HG03108 (cell line): ENCODE results near the gene RNASEH2A.

Experiments used
- ATAC-seq: cut with Tn5 transposase; IDR thresholded peaks from one replicate; pipeline ENCODE4 v1.9.1; 2021; ENCODE audit warnings: moderate library complexity; ENCODE audit not compliant: unreplicated experiment

The RNASEH2A gene

DNA sequence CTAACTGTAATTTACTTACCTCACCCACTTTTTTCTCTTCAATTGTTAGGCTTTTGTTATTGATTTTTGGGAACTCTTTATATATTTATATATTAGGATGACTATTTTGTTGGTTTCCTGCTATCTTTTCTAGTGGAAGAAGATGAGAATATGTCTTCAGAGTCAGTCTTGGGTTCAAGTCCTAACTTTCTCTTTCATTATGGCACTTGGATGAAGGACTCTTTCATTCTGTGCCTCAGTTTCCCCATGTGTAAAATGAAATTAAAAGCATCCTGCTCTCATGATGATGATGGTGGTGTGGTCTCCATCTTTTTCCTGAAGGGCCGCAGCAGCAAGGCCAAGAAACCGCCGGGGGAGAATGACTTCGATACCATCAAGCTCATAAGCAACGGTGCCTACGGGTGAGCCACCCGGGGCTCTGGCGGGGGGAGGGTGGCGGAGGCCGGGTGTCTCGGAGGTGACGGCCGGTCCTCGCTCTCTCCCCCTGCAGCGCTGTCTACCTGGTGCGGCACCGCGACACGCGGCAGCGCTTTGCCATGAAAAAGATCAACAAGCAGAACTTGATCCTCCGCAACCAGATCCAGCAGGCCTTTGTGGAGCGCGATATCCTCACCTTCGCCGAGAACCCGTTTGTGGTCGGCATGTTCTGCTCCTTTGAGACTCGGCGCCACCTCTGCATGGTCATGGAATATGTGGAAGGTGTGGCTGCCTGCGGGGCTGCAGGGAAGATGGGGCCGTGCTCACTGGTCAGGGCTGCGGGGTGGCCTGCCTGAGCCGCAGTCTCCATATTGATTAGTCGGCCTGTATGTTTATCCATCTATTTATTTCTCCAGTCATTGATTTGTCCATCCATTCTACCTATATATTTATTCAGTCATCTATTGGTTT lies 51.9 kb downstream of the RNASEH2A start:
- ATAC-seq, result no peak

DNA sequence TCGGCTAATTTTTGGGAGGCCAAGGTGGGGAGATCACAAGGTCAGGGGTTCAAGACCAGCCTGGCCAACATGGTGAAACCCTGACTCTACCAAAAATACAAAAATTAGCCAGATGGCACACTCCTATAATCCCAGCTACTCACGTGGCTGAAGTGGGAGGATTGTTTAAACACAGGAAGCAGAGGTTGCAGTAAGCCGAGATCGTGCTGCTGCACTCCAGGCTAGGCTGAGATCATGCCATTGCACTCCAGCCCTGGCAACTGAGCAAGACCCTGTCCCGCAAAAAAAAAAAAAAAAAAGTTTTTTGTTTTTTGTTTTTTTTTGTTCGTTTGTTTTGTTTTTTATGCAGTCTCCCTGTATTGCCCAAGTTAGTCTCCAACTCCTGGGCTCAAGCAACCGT lies 53.2 kb downstream of the RNASEH2A start:
- no peak for ATAC-seq
